ENCODE results near the gene RHO.

GRCh38 chr3:129553719-129554118, 25.3 kb downstream of the RHO start:
- no peak for TF ChIP-seq CTCF (IDR thresholded peaks at IDR 0.05; ENCODE audit: low read length)
- no peak for TF ChIP-seq EZH2phosphoT487 (IDR thresholded peaks at IDR 0.05; ENCODE audit: low read length)
- TF ChIP-seq EZH2 (optimal IDR thresholded peaks at IDR 0.05; ENCODE audit: low read depth, low read length) = no peak

All from MM.1S (cell line).